Dendritic cell treated with granulocyte-macrophage colony-stimulating factor and Interleukin-4, amounts not matched to agents 40 ng/mL and 50 ng/mL, for 4 days (primary cell): ENCODE measurements around the gene RINT1.
"Not testable (repeated sequence)": the region's sequence is repeated elsewhere in the genome, so short reads cannot be mapped to it uniquely, and the experiment has no call there.

Experiments
- H3K27ac Mint-ChIP-seq: one replicate; pipeline ENCODE4 v1.8.0; 2022; ENCODE audit warnings: mild to moderate bottlenecking, mixed read lengths
- H3K27me3 Mint-ChIP-seq: one replicate; pipeline ENCODE4 v1.8.0; 2022; ENCODE audit warnings: mild to moderate bottlenecking, mixed read lengths
- H3K36me3 Mint-ChIP-seq: one replicate; pipeline ENCODE4 v1.8.0; 2022; ENCODE audit warnings: low read depth, mixed read lengths
- H3K4me1 Mint-ChIP-seq: one replicate; pipeline ENCODE4 v1.8.0; 2022; ENCODE audit warnings: low read depth, mixed read lengths
- H3K4me3 Mint-ChIP-seq: one replicate; pipeline ENCODE4 v1.8.0; 2022; ENCODE audit warnings: mild to moderate bottlenecking, moderate library complexity, mixed read lengths
- H3K9me3 Mint-ChIP-seq: one replicate; pipeline ENCODE4 v1.8.0; 2022; ENCODE audit warnings: mixed read lengths
- intact Hi-C: fragments of 100-400 bp; cut with micrococcal nuclease; formaldehyde crosslinking; loops from one replicate; pipeline ENCODE4 v1.15.0; 2022

Gene RINT1

DNA sequence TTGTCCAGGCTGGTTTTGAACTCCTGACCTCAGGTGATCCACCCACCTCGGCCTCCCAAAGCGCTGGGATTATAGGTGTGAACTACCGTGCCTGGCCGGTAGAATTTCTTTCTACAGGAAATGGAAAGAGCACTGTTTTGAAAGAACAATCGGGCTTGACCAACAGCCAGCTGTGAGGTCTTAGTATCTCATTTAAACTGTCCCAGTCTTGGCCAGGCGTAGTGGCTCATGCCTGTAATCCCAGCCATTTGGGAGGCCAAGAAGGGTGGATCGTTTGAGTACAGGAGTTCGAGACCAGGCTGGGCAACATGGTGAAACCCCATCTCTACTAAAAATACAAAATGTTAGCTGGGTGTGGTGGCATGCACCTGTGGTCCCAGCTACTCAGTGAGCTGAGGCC, 67.1 kb downstream of the RINT1 start:
- H3K4me1 Mint-ChIP-seq, H3K27ac Mint-ChIP-seq, H3K4me3 Mint-ChIP-seq, H3K36me3 Mint-ChIP-seq, intact Hi-C loops, H3K9me3 Mint-ChIP-seq: not testable (repeated sequence)
- peaks cover 11% of the 10 kb centered on the region for H3K27me3 Mint-ChIP-seq

DNA sequence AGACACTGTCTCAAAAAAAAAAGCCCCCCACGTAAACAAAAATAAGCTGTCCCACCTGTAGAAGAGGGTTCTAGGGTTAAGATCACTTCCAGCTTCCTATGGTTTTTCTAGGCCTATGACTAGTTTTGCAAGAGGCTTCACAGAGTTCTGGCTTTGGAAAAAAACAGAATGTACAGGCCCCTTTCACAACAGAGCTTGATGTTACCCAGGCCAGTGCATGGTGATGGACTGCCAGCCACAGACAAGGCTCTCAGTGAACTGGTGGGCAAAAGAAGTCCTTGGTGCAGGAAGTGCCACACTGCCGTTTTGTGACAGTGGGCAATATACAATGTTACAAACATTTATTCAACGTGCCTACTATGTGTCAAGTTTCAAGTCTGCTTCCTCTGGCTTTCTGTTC, 67.5 kb downstream of the RINT1 start:
- intact Hi-C loops = no loop called here
- Mint-ChIP-seq H3K9me3 (no peaks in the 10 kb centered on the region), H3K27ac (no peak overlapping the region), H3K36me3 (peaks cover 2% of the 10 kb centered on the region), H3K27me3 (peaks cover 11% of the 10 kb centered on the region), H3K4me3 (no peak overlapping the region), H3K4me1 (no peaks in the 10 kb centered on the region)

DNA sequence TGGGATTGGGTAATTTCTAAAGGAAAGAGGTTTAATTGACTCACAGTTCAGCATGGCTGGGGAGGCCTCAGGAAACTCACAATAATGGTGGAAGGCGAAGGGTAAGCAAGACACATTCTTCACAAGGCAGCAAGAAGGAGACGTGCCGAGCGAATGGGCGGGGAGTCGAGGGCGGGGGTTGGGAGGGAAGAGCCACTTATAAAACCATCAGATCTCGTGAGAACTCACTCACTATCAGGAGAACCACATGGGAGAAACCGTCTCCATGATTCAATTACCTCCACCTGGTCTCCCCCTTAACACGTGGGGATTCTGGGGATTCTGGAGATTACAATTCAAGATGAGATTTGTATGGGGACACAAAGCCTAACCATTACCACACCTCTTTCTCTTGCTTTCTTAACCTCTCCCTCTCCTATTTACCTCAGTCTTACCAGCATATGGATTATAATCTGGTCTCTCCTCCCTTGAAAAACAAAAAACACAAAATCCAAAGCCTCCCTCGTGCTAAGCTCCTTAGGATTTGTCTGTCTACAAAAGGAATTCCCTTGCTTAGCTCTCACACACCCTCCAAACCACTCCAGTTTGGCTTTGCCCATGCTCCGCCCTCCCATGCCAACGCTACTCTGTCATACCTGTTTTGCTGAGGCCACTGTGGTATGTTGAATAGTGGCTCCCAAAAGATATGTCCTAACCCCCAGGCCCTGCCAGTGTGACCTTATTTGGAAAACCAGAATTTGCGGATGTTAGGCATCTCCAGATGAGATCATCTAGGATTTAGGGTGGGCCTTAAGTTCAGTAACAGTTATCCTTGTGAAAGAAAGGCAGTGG, 68.9 kb downstream of the RINT1 start:
- intact Hi-C loops = no loop called here

DNA sequence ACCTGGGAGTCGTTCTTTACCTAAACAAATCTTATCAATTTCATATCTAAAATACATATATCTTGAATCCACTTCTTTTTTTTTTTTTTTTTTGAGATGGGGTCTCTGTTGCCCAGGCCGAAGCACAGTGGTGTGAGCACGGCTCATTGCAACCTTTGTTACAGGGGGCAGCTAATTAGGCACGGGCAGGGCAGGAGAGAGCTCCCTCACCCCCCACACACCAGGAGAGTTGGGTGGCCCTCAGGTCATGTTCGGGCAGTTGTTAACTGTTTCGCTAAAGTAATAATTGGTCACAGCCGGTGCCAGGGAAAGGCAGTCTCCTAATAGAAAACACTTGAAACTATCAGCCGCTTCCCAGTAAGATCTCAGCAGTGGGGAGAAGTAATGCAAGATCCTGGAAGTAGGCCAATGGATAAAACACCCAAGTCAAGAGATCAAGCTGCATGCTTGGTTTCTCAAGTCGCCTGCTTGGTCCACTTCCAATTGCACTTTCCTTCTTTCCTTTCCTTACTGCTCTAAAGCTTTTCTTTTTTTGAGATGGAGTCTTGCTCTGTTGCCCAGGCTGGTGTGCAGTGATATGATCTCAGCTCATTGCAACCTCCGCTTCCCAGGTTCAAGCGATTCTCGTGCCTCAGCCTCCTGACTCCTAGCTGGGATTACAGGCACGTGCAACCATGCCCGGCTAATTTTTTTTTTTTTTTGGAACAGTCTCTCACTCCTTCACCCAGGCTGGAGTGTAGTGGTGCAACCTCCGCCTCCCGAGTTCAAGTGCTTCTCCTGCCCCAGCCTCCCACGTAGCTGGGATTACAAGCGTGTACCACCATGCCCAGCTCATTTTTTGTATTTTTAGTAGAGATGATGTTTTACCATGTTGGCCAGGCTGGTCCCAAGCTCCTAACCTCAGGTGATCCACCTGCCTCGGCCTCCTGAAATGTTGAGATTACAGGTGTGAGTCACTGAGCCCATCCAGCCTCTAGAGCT, 70.6 kb downstream of the RINT1 start:
- Mint-ChIP-seq H3K4me1 (no peaks in the 10 kb centered on the region), H3K9me3 (no peaks in the 10 kb centered on the region), H3K36me3 (peaks cover 25% of the 10 kb centered on the region), H3K4me3 (no peak overlapping the region), H3K27me3 (peaks cover 6% of the 10 kb centered on the region), H3K27ac (no peak overlapping the region)
- intact Hi-C loops = no loop called here

More for the DNA sequence above, 68.9 kb downstream of the RINT1 start:
- peaks cover 10% of the 10 kb centered on the region for H3K36me3 Mint-ChIP-seq
- H3K27ac Mint-ChIP-seq = no peak overlapping the region
- peaks cover 11% of the 10 kb centered on the region for H3K27me3 Mint-ChIP-seq
- no peaks in the 10 kb centered on the region for H3K9me3 Mint-ChIP-seq
- no peaks in the 10 kb centered on the region for H3K4me1 Mint-ChIP-seq
- no peak overlapping the region for H3K4me3 Mint-ChIP-seq

DNA sequence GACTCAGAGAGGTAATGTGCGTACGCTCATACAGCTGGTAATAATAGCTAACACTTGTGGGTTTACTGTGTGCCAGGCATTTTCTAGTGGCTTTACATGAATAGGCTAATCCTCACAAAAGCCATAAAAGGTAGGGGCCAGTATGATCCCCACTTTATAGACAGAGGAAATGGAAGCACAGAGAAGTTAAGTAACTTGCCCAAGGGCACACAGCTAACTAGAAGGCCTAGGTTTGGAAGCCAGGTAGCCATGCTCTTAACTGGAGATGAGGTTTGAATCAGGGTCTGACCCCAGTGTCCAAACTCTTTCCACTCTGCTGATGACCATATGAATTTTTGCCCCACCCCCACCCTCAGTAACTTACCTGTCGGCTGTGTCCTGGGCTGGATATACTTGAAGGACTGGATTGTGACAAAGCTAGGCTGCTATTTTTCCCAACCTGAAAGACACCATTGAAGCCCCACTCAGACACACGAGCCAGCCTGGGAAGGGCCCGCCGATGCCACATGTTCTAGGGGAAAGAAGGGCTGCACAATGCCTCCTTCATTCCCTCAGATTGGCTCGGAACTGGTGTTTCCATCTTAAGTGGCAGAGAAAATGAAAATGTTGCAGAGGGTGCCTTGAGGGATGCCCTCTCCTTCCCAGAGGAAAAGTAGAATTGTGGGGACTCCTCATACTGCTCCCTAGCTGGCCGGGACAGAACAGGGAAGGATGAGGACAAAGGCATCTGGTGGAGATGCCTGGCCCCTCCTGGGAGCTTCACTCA, 78.3 kb downstream of the RINT1 start:
- Mint-ChIP-seq H3K4me3 (no peak overlapping the region), H3K9me3 (no peaks in the 10 kb centered on the region), H3K36me3 (peaks cover 71% of the 10 kb centered on the region), H3K27ac (no peak overlapping the region), H3K27me3 (no peaks in the 10 kb centered on the region), H3K4me1 (peaks cover 9% of the 10 kb centered on the region)
- intact Hi-C loops = no loop called here

DNA sequence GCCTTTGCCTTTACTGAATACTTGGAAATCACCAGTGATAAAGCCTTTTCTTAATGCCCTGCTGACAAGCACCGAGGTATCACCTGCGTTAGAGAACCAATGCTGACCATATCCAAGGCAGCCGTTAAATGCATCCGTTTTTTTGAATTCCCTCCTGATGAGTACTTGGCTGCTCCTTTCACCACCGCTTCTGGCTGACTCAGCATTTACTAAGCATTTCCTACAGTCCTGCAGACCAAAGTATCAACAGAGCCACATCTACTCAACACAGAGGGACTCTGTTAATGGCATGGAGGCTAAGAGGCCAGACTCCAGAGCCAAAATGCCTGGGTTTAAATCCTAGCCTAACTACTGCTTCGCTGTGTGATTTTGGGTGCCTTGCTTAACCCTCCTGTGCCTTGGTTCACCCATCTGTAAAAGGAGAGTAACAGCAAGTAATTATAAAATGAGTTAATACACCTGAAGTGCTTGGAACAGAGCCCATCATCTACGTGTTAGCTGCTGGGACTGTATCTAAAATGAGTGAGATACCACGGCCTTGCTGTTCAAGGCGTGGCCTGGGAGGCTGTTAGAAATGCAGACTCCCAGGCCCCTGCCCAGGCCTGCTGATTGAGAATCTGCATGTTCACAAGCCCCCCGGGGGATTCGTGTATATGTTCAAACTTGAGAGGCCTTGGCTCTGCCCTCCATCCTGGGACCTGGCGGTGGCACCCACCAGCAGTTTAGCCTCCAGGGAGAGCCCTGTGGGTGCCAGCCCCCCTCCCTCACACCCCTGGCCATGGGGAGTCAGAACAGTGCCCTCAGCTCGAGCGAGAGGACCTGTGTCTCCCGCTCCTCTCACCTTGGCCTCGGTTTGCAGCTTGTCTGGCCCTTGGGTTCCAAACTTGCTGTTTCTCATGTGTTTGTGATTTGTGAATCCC, 80.1 kb downstream of the RINT1 start:
- Mint-ChIP-seq H3K27me3 (no peaks in the 10 kb centered on the region), H3K9me3 (no peaks in the 10 kb centered on the region), H3K4me1 (peaks cover 9% of the 10 kb centered on the region), H3K36me3 (peaks cover 78% of the 10 kb centered on the region), H3K27ac (no peak overlapping the region), H3K4me3 (no peak overlapping the region)
- intact Hi-C loops = no loop called here

DNA sequence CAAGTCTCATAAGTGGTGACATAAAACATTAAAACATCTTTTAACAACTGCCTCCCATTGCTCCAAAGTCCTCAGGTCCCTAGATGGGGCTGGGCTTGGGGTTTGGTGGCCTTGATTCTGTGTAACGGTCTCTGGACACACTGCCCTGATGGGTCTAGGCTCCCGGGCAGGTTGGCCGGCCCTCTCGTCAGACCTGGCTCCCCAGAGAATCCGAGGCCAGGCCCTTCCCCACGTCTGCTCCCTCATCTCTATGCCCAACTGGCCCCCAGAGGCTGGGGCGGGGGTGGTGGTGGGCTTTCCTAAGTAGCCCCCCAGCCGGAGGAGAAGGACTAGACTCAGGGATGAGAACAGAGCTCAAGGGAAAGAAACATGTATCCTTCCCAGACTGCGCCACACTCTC, 80.8 kb downstream of the RINT1 start:
- H3K27ac Mint-ChIP-seq = no peak overlapping the region
- H3K27me3 Mint-ChIP-seq = no peaks in the 10 kb centered on the region
- H3K9me3 Mint-ChIP-seq = no peaks in the 10 kb centered on the region
- intact Hi-C loops = no loop called here
- peaks cover 9% of the 10 kb centered on the region for H3K4me1 Mint-ChIP-seq
- H3K4me3 Mint-ChIP-seq = no peak overlapping the region
- peaks cover 78% of the 10 kb centered on the region for H3K36me3 Mint-ChIP-seq

DNA sequence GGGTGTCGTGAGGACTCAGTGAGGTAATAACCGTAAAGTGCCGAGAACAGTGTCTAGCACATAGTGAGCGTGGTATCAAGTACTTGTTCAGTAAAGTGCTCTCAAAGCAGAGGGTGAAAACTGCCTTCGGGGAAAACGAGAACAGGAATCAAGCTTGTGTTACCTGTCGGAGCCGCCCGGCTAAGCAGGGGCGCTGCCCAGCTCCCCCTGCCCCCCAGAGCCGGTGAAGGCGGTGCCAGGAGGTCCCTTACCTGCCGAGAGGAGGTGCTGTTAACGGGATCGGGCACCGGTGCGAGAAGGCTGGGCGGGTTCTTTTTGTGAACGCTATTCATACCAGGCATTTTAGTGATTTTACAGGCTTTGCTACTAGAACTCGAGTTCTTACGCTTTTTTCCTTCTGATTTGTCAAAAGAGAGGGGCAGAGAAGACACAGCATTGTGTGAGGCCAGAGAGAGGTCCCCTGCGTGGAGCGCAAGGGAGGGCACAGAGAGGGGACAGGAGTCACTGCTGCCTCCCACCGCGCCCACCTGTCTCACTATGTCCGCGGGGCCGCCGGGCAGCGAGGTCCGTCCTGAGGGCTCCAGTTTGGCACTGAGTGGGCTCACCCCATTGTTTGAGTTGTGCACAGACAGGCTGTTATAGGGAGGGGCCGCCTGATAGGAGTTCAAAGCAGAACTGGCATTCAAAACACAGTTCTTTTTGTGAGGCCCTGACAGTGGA, 81.8 kb downstream of the RINT1 start:
- peaks cover 78% of the 10 kb centered on the region for H3K36me3 Mint-ChIP-seq
- H3K9me3 Mint-ChIP-seq = no peaks in the 10 kb centered on the region

DNA sequence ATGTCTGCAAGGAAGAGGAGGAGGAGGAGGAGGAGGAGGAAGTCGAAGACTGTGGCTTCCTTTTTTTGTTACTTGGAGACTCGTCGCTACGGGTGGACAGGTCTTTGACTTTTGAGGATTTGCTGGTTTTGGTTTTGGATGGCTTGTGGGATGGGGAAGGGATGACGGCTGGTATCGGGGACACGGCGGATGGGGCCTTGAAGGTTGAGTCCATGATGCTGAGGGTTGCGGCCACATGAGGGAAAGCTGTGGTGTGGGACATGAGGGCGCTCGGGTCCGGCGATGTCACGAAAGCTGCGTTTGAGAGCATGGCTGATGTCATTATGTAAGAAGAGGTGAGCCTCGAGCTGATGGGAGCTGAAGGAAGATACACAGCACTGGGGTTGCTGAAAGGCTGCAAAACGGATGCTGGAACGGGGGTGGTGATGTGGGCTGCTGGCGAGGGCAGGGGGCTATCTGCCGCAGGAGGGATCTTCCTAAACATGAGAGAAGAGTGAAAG, 82.4 kb downstream of the RINT1 start:
- Mint-ChIP-seq H3K9me3 (no peaks in the 10 kb centered on the region), H3K4me3 (no peak overlapping the region), H3K27ac (no peak overlapping the region), H3K27me3 (no peaks in the 10 kb centered on the region), H3K4me1 (peaks cover 9% of the 10 kb centered on the region), H3K36me3 (peaks cover 77% of the 10 kb centered on the region)
- intact Hi-C loops = no loop called here

More for the DNA sequence above, 81.8 kb downstream of the RINT1 start:
- H3K27me3 Mint-ChIP-seq = no peaks in the 10 kb centered on the region
- intact Hi-C loops = no loop called here
- H3K27ac Mint-ChIP-seq = no peak overlapping the region
- H3K4me1 Mint-ChIP-seq = peaks cover 9% of the 10 kb centered on the region
- H3K4me3 Mint-ChIP-seq = no peak overlapping the region
